ENCODE measurements around the gene CTTNBP2.

GRCh38 chr7:117888627-117889026, 15.4 kb upstream of the CTTNBP2 start:
- TF ChIP-seq, protein P1, sequence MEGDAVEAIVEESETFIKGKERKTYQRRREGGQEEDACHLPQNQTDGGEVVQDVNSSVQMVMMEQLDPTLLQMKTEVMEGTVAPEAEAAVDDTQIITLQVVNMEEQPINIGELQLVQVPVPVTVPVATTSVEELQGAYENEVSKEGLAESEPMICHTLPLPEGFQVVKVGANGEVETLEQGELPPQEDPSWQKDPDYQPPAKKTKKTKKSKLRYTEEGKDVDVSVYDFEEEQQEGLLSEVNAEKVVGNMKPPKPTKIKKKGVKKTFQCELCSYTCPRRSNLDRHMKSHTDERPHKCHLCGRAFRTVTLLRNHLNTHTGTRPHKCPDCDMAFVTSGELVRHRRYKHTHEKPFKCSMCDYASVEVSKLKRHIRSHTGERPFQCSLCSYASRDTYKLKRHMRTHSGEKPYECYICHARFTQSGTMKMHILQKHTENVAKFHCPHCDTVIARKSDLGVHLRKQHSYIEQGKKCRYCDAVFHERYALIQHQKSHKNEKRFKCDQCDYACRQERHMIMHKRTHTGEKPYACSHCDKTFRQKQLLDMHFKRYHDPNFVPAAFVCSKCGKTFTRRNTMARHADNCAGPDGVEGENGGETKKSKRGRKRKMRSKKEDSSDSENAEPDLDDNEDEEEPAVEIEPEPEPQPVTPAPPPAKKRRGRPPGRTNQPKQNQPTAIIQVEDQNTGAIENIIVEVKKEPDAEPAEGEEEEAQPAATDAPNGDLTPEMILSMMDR (IDR thresholded peaks at IDR 0.05; ENCODE audit: low read length), result no peak
- TF ChIP-seq EZH2phosphoT487 (IDR thresholded peaks at IDR 0.05; ENCODE audit: low read length), result no peak
- TF ChIP-seq EZH2 (optimal IDR thresholded peaks at IDR 0.05; ENCODE audit: low read depth, low read length), result no peak
